GM19324 (cell line): Measurements from ENCODE around the gene NLRC5.
"Not testable (repeated sequence)": the region's sequence is repeated elsewhere in the genome, so short reads cannot be mapped to it uniquely, and the experiment has no call there.

Source experiments
- ATAC-seq: cut with Tn5 transposase; IDR thresholded peaks from one replicate; pipeline ENCODE4 v1.9.1; 2021; ENCODE audit warnings: mild to moderate bottlenecking, moderate library complexity; ENCODE audit not compliant: unreplicated experiment, low FRiP score

The NLRC5 gene

DNA sequence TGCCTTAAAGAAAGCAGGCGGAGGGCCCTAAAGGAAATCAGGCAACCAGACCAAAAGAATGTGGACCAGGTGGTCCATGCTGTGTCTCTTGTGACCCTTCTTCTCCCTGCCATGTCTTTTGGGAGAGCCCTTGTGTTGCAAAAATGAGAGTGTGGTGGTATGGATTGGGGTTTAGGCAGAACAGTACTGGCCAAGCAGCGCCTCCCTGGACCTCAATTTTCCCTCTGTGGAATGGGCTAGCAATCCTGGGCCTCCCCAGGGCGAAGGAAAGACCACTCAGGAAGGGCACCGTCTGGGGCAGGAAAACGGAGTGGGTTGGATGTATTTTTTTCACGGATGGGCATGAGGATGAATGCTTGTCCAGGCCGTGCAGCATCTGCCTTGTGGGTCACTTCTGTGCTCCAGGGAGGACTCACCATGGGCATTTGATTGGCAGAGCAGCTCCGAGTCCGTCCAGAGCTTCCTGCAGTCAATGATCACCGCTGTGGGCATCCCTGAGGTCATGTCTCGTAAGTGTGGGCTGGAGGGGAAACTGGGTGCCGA, 7.6 kb upstream of the NLRC5 start:
- no peak for ATAC-seq

GRCh38 chr16:56982695-56983094, 6.7 kb upstream of the NLRC5 start:
- no peak for ATAC-seq

DNA sequence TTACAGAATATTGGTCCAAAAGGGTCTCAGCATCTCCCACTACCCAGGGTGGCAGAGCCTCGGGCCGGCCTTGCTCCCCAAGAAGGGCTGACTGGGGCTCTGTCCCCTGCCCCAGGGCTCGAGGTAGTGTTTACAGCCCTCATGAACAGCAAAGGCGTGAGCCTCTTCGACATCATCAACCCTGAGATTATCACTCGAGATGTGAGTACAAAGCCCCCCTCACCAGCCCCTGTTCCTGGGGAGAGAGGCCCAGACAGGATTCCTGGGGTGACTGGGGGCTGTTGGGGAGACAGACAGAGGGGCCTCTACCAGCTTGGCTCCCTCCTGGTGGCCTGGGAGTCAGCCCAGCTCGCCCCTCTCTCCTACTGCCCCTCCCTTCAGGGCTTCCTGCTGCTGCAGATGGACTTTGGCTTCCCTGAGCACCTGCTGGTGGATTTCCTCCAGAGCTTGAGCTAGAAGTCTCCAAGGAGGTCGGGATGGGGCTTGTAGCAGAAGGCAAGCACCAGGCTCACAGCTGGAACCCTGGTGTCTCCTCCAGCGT, 6.1 kb upstream of the NLRC5 start:
- no peak for ATAC-seq

DNA sequence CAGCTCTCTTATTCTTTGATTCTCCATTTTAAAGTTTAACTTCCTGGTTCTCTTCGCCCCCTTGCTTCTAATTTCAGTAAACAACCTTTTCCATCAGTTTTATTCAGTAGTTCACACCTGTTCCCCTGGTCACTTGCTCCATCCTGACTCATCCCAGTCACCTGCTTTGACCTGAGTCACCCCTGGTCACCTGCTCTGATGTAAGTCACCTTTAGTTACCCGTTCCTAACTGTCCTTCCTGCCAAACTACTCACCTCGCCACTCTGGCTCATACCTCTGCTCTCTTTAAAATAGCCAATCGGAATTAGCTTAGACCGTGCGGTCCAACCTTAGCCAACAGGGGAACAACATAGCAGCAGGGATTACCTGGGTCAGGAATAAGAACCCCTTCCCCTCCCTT, 4.7 kb upstream of the NLRC5 start:
- no peak for ATAC-seq

DNA sequence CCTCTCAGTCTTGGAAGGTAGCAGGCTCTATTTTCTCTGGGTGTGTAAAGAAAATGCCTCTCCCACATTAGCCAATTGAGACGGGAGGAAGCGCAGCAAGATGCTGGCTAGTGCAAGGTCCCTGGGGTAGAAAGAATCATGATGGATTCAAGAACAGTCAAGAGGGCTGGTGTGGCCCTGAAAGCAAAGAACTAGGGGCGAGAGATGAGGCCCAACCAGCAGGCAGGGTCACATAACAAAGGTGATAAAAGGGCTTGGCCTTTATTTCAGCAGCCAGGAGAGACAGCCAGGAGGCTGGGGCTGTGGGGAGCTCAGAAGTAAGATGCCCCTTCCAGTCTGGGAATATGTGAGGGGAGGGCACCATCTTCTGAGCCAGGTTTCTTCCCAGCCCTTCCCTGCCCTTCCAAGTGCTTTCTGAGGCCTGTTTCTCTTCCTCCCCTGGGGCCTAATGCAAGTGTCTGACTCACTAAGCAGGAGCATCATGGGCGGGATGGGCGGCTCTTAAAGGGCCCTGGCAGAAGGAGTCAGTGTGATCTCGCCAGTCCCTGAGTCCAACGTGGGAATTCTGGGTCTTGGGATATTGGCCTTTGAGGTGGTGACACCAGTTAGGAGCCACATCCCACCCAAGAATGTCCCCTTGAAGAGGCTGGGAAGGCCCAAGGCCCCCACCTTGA, 3.9 kb upstream of the NLRC5 start:
- no peak for ATAC-seq

DNA sequence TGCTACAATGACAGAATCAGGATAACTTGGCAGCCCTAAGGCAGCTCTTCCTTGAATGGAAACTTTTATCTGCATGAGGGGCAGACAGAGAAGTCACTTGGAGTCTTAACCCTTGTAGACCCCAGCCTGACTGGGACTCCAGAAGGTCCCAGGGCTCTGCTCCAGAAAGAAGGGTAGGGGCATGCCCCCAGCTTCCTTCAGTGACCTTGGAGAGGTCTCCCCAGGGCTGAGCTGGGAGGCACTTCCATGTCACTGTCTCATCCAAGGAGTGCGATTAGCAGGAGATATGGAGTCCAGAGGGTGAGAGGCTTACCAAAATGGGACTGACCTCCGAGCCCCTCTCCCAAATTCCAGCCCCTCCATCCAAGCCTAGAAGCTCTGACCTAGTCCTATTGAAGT, 3.4 kb upstream of the NLRC5 start:
- ATAC-seq, result no peak

GRCh38 chr16:56986361-56986760, 3.0 kb upstream of the NLRC5 start:
- ATAC-seq, result no peak

- not testable (repeated sequence) for ATAC-seq
Observed at GRCh38 chr16:56986908-56987307, 2.4 kb upstream of the NLRC5 start.

DNA sequence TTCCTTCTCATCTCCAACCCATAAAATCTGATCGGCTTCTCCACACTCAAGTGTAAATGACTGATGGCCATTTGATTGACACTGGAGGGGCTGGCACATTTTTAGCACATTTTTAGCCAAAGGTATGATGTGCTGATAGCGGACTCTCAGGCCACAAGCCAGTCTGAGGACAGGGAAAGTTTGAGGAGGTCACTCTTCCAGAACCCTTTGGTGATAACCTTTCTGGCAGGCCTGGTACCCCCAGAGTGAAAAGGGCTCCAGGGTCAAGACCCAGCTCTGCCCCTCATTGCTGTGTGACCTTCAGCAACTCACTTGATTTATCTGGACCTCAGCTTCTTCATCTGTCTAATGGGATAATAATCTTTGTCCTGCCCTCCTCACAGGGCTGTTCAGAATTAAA, 1.7 kb upstream of the NLRC5 start:
- ATAC-seq, result no peak

- no peak for ATAC-seq
Observed at GRCh38 chr16:56988161-56988947, 1.0 kb upstream of the NLRC5 start.

GRCh38 chr16:56989988-56990387, 631 bp downstream of the NLRC5 start:
- no peak for ATAC-seq

DNA sequence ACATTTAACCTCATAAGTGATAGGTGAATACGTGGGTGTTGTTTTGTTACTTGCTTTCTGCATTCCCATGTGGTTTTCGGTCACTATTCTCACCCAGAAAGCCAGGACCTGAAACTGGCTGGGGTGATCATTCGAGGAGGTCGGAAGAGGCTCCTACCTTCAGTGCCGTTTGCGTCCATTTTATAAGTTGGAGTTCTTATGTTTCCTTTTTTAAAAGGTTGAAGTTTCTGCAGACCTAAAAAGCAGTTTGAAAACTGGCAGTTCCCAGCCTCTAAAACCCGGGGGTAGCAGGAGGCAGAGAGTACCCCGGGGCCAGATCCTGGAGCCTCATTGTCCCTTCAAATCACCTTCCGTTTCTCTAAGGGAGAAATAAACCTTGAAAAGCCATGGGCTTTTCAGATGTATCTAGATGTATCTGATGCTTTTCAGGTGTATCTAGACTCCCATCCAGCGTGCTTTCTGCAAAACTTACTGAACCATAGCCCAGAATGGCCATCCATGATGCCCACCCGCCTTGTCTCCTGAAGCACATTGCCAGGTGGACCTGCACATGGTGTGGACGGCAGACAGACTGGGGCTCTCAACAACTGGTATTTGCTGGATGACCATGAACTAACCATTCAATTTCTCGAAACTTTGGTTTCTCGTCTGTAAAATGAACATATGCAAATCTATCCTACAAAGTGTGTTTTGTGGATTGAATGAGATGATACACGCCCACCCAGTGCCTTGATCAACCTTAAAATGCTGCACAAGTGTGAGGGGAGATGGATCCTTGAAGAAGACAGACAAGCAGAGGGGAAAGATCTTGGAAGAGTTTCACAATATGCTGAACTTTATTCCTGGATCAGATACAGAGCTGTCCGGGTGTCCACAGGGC, 1.3 kb downstream of the NLRC5 start:
- ATAC-seq, result no peak

GRCh38 chr16:56992431-56992830, 3.1 kb downstream of the NLRC5 start:
- not testable (repeated sequence) for ATAC-seq

DNA sequence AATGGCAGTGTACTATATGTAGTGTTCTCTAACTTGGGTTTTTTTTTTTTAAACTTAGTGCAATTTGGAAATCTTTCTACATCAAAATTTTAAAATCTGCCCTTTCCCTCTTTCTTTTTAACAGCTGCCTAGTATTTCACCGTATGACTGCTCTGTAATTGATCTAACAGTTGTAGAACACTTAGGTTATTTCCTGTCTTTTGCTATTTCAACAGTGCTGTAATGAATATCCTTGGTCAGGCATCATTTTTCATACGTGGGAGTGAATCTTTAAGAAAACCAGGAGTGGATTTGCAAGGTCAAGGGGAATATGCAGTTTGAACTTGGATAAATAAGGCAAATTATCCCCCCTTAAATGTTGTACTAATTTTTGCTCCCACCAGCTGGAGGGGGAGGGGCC, 3.8 kb downstream of the NLRC5 start:
- no peak for ATAC-seq

GRCh38 chr16:56994311-56994710, 5.0 kb downstream of the NLRC5 start:
- no peak for ATAC-seq

- no peak for ATAC-seq
Observed at GRCh38 chr16:56995136-56995805, 5.9 kb downstream of the NLRC5 start.

DNA sequence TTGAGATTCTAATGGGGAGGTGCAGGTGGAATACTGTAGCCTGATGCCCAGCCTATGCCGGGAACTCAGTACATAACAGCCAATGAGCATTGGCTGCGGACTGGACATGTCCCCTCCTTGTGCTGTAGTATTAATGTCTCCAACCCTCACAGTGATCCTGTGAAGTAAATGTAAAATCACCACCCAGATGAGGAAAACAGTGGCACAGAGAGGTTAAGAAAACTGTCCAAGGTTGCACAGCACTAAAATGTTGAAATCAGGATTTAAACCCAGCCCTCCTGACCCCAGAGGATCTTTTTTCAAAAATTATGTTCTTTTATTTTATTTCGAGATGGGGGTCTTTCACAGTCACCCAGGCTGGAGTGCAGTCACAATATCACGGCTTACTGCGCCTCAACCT, 7.9 kb downstream of the NLRC5 start:
- ATAC-seq, result no peak

DNA sequence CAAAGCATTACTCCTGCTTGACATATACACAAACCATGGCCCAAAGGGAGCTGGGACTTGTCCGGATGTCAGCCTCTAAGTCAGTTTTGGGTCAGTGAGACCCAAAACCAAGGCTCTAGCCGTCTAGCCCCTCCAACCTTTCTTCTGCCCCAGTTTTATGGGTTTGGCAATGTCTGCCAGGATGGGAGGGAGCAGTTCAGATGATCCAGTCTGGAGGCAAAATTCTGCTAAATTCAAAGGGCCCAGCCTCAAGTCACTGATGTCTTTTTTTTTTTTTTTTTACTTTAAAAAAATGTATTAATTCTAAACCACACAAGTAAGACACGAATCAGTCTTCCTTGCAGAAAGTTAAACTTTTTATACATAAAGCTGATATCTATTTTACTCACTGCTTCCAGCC, 8.6 kb downstream of the NLRC5 start:
- ATAC-seq, result no peak

DNA sequence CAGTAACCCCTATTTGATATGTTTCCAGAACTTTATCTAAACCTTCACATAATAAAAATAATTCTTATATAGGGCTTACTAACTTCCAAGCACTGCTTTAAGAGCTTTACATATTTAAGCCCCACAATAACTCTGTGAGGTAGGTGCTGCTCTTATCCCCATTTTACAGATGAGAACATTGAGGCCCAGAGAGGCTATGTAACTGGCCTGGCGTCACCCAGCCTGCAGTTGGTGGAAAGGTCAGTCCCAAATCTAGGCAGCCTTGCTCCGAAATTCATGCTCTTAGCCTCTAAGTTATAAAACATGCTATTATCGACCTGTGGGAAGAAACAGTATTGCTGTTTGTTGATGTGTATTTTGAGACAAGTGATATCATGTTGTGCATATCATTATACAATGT, 9.0 kb downstream of the NLRC5 start:
- no peak for ATAC-seq

DNA sequence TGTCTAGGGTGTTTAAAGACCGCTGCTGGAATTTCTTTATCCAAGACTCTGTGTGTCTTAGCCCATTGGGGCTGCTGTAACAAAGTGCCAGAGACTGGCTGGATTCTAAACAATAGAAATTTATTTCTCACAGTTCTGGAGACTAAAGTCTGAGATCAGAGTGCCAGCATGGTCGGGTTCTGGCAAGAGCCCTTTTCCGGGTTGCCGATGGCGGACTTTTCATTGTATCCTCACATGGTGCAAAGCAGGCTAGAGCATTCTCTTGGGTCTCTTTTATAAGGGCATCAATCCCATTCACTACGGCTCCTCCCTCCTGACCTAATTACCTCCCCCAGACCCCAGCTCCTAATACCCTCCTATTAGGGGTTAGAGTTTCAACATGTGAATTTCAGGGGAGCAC, 9.5 kb downstream of the NLRC5 start:
- ATAC-seq, result no peak
